GM12878 (cell line): ENCODE data around the gene CERCAM. TPM values are rescaled to one million over a fixed set of nuclear protein-coding genes. Genes with fewer than 3 reads are reported as not detected.

Experiments used
- CTCF ChIP-seq, 3 experiments: IDR thresholded peaks in 2 of 3; conservative IDR thresholded peaks in 1 of 3; 2 replicates each; pipeline ENCODE4 v1.5.1; 2011; ENCODE audit warnings: low read depth in 3 of 3, low read length in 3 of 3, mild to moderate bottlenecking in 3 of 3, control low read depth in 2 of 3, moderate library complexity in 2 of 3, inconsistent platforms in 1 of 3, mixed read lengths in 1 of 3; ENCODE audit not compliant: control insufficient read depth in 2 of 3, insufficient read depth in 1 of 3; ENCODE audit errors: extremely low read depth in 1 of 3
- E2F4 ChIP-seq: IDR thresholded peaks from 2 replicates; pipeline ENCODE4 v1.6.1; 2012; ENCODE audit warnings: low read depth, low read length, improper control_type of control experiment
- EZH2 ChIP-seq: IDR thresholded peaks from 2 replicates; pipeline ENCODE4 v1.6.1; 2012; ENCODE audit warnings: low read depth, mild to moderate bottlenecking, control low read depth, inconsistent platforms, low read length, borderline replicate concordance; ENCODE audit not compliant: control insufficient read depth
- IKZF1 ChIP-seq: fragments of 450-650 bp; conservative IDR thresholded peaks from 2 replicates; pipeline ENCODE4 v1.6.1; 2017; ENCODE audit warnings: antibody characterized with exemption, mild to moderate bottlenecking
- MXI1 ChIP-seq: fragments of 150-350 bp; IDR thresholded peaks from 2 replicates; pipeline ENCODE4 v1.6.1; 2011; ENCODE audit warnings: low read depth, mild to moderate bottlenecking, inconsistent platforms, low read length, improper control_type of control experiment
- POLR2A ChIP-seq: IDR thresholded peaks from 2 replicates; pipeline ENCODE4 v1.6.1; 2011; ENCODE audit warnings: low read depth, mild to moderate bottlenecking, low read length
- RELB ChIP-seq: fragments of 450-650 bp; IDR thresholded peaks from 2 replicates; pipeline ENCODE4 v1.6.1; 2017; ENCODE audit warnings: low read depth, mild to moderate bottlenecking, moderate library complexity
- SIN3A ChIP-seq: IDR thresholded peaks from 2 replicates; pipeline ENCODE4 v1.6.1; 2012; ENCODE audit warnings: low read depth, low read length, improper control_type of control experiment
- SP1 ChIP-seq: IDR thresholded peaks from one replicate; pipeline ENCODE4 v1.6.1; 2011; ENCODE audit warnings: low read depth, low read length
- ZNF622 ChIP-seq: fragments of 450-650 bp; IDR thresholded peaks from 2 replicates; pipeline ENCODE4 v1.6.1; 2017; ENCODE audit warnings: mild to moderate bottlenecking, inconsistent platforms
- polyA plus RNA-seq, 11 experiments: library from polyadenylated mRNA; depleted of rRNA in 4 of 11; unstranded in 6 of 11; stranded (reverse) in 5 of 11; fragments of >200 nt; fragmentation: Nextera tagmentation in 4 of 11; fragmentation: Illumina TruSeq in 1 of 11; extraction: Ambion mirVana in 4 of 11; extraction: Trizol in 1 of 11; gene quantifications; 1 replicate in 1 of 11; 2 replicates in 10 of 11; pipeline versions ENCODE4 v1.2.1 to v1.2.3, GENCODE V29; 2011 to 2016; ENCODE audit warnings: inconsistent platforms in 2 of 11, missing spikeins in 2 of 11, low read depth in 1 of 11
- total RNA-seq, 4 experiments: library from RNA; depleted of rRNA in 3 of 4; stranded (reverse); fragments of >200 nt in 3 of 4; fragmentation: Illumina TruSeq in 1 of 4; extraction: Trizol in 1 of 4; gene quantifications; 2 replicates each; pipeline versions ENCODE4 v1.2.1 to v1.2.3, GENCODE V29; 2013 to 2021

Gene CERCAM
- total and polyA plus RNA-seq, 10 of the 15 experiments (the other 5 are each of a cell fraction or from before 2014, with no cell fraction given): 0.05 to 6.7 (median 0.71) TPM

- TF ChIP-seq CTCF (IDR thresholded peaks at IDR 0.05 in 2 of 3, conservative IDR thresholded peaks at IDR 0.05 in 1 of 3; ENCODE audit: control insufficient read depth in 2 of 3, extremely low read depth in 1 of 3, insufficient read depth in 1 of 3, low read depth in 3 of 3, low read length in 3 of 3): peak in 1 of 3 experiments; percentile 25; a peak in 1 of 6 replicates
- no peak for TF ChIP-seq ZNF622
- TF ChIP-seq RELB: no peak
- TF ChIP-seq E2F4: peak; percentile 47; the same call in 1 of the 2 replicates
- no peak for TF ChIP-seq POLR2A
- TF ChIP-seq SIN3A: peak; percentile 60; the same call in 1 of the 2 replicates
- TF ChIP-seq EZH2: no peak
- peak; percentile 46 for TF ChIP-seq MXI1
- TF ChIP-seq SP1: peak; percentile 36
- no peak for TF ChIP-seq IKZF1
Observed at GRCh38 chr9:128456613-128457061, 36.0 kb downstream of the CERCAM start (continued).
